Measurements from ENCODE around the gene BHLHE40.

BHLHE40 gene

GRCh38 chr3:4983739-4984510 is 4.7 kb downstream of the BHLHE40 start:
- DNase-seq (ENCODE audit: insufficient read length, low spot score) (no peak), FAIRE-seq (peak; percentile 57)
- TF ChIP-seq POLR2A (IDR thresholded peaks at IDR 0.05; ENCODE audit: low read depth, low read length): no peak

DNA sequence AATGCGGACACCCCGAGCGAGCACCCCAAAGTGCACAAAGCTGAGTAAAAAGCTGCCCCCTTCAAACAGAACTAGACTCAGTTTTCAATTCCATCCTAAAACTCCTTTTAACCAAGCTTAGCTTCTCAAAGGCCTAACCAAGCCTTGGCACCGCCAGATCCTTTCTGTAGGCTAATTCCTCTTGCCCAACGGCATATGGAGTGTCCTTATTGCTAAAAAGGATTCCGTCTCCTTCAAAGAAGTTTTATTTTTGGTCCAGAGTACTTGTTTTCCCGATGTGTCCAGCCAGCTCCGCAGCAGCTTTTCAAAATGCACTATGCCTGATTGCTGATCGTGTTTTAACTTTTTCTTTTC is 5.3 kb downstream of the BHLHE40 start:
- no peak for TF ChIP-seq POLR2A (IDR thresholded peaks at IDR 0.05; ENCODE audit: low read depth, low read length)
- FAIRE-seq (no peak), DNase-seq (ENCODE audit: insufficient read length, low spot score) (no peak)

GRCh38 chr3:4985330-4986174 is 6.3 kb downstream of the BHLHE40 start:
- peak; percentile 41 for FAIRE-seq
- peak; percentile 27 for TF ChIP-seq POLR2A (IDR thresholded peaks at IDR 0.05; ENCODE audit: low read depth, low read length)

DNA sequence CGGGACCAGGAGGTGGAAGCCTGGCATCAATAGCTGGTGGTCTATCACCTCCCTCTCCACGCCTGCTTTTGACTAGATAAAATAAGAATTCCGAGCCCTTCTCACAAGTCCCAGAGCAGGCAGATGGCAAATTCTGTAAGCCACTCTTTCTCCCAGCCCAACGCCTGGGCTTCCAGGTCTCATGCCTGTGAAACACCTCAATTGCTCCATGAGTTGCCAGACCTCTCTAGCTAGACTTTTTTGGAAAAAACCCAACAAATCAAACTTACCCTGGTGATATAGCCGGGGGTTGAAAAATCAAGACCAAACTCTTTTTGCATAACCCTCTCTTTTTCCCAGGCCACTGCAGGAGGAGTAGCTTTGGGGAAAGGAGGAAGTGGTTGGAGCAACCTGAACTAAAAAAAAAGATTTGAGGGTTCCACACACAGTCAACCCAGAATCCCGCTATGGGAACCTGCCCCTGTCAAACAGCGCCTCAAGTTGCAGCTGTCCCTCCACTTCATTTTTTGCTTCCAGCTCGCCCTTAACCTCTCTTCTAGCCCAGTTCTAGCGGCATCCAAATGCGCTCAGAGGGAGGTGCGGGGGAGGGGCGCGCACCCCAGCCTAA is 7.0 kb downstream of the BHLHE40 start:
- no peak for TF ChIP-seq POLR2A (IDR thresholded peaks at IDR 0.05; ENCODE audit: low read depth, low read length)
- FAIRE-seq (no peak), DNase-seq (ENCODE audit: insufficient read length, low spot score) (no peak)

More at GRCh38 chr3:4985330-4986174, 6.3 kb downstream of the BHLHE40 start:
- DNase-seq (ENCODE audit: insufficient read length, low spot score): no peak

GRCh38 chr3:4986782-4987537 is 7.7 kb downstream of the BHLHE40 start:
- TF ChIP-seq POLR2A (IDR thresholded peaks at IDR 0.05; ENCODE audit: low read depth, low read length): peak; percentile 31; the same call in 1 of the 2 replicates
- peak; percentile 65 for DNase-seq (ENCODE audit: insufficient read length, low spot score)
- no peak for FAIRE-seq

- no peak for DNase-seq (ENCODE audit: insufficient read length, low spot score)
- TF ChIP-seq POLR2A (IDR thresholded peaks at IDR 0.05; ENCODE audit: low read depth, low read length): no peak
- no peak for FAIRE-seq
Measured at GRCh38 chr3:4987538-4988296, 8.5 kb downstream of the BHLHE40 start.

DNA sequence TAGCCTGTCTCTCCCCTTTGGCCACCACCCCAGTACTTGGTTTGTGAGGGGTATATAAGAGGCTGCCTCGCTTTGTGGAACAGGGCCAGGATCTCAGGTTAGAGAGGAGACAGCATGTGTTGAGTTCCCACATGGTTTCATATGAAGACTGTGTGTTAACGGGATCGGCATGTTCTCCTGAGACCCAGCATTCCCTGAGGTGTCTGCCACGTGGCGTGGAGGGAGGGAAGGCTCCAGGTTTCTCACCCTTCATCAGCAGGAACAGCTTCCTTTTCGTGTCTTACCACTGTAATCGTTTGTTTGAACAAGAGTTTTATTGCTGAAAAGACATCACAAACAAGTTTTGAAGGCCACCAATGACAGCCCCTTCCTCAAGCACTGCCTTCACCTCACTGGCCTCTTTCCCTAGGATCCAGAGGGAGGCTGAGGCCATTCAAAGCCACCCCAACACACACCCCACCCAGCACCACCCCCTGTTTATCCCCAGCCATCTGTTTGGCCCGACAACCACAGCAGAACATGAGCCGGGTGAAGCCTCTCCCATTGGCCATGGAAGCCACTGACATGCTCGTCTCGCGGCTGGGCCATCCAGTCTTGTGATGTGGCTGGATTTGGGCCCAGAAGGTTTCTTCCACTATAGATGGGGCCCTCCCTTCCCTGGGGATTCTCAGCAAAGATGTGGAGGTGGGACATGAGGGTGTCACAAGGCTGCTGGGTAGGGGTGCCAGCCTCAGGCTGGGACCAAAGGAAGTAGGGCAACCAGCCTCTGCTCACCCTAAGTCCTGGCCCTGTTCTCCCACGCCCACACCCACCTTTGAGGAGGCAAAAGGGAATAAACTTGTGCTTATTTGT is 10.0 kb downstream of the BHLHE40 start:
- no peak for FAIRE-seq
- TF ChIP-seq POLR2A (IDR thresholded peaks at IDR 0.05; ENCODE audit: low read depth, low read length): no peak
- no peak for DNase-seq (ENCODE audit: insufficient read length, low spot score)

DNA sequence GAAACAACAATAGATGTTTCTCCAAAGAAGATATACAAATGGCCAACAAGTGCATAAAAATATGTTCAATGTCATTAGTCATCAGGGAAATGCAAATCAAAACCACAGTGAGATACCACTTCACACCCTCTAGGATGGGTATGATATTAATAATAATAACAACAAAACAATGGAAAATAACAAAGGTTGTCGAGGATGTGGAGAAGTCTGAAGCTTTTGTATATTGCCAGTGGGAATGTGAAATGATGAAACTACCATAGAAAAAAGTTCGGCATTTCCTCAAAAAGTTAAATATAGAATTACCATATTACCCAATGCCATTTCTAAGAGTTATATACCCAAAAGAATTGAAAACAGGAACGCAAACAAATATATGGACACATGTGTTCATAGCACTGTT is 10.8 kb downstream of the BHLHE40 start:
- TF ChIP-seq POLR2A (IDR thresholded peaks at IDR 0.05; ENCODE audit: low read depth, low read length): no peak
- DNase-seq (ENCODE audit: insufficient read length, low spot score) (no peak), FAIRE-seq (no peak)

- DNase-seq (ENCODE audit: insufficient read length, low spot score) (no peak), FAIRE-seq (no peak)
- TF ChIP-seq POLR2A (IDR thresholded peaks at IDR 0.05; ENCODE audit: low read depth, low read length): no peak
Measured at GRCh38 chr3:4992118-4992517, 12.9 kb downstream of the BHLHE40 start.

DNA sequence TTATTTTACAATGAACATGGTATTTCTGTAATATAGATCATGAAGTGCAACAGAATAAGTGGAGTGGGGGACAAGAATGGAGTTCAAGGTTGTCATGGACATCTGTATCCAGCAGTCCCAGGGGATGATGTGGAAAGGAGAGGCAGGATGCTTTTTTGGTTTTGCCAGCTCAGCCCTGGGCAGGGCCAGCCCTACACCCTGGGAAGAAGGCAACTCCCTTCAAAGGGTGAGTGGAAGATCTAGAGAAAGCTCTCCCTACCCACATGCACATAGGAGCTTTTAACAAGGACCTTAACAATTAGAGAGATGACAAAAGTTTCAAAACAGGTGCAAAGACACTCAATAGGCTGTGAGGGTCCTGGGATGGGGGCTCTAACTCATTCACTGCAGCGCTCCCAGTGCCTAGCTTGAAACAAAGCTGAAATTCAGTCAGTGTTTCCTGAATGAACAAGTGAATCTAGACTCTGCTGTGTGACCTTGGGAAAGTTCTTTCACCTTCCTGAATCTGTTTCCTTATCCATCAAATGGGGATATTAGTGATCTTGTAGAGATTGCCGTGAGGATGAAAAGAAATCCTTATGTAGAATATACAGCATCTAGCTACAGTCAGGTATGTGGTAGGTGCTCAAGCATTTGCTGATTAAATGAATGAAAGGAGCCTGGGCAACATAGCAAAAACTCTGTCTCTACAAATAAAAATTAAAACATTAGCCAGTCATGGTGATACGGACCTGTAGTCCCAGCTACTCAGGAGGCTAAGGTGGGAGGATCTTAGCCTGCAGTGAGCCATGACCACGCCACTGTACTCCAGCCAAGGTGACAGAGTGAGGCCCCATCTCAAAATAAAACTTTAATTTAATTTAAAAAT is 14.3 kb downstream of the BHLHE40 start:
- no peak for TF ChIP-seq POLR2A (IDR thresholded peaks at IDR 0.05; ENCODE audit: low read depth, low read length)
- DNase-seq (ENCODE audit: insufficient read length, low spot score): no peak
- FAIRE-seq: no peak

DNA sequence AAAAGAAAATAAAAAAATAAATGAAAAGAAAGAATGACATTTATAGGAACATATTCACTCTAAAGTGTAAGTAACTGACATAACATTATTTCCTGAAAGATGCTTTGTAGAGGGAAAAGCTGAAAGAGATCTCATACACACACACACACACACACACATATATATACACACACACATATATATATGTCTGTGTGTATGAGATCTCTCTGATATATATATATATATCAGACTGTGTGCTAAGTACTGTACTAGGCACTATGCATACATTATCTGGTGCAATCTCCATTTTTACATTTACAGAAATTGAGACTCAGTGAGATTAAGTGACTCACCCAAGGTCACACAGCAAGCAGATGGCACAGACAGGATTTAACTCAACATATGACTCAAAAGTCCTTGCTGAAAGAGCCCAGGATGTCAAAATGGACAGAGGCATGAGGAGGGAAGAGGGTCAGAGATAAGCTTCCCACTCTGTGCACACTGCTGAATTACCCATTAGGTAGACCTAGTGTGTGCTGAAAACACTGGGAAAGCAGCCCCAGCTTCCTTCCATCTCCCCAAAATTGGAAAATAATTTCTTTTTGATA is 15.0 kb downstream of the BHLHE40 start:
- no peak for DNase-seq (ENCODE audit: insufficient read length, low spot score)
- no peak for FAIRE-seq
- no peak for TF ChIP-seq POLR2A (IDR thresholded peaks at IDR 0.05; ENCODE audit: low read depth, low read length)
